Nephron (organoid): ENCODE measurements around the gene RAB3IL1.

Source experiments
- H3K27ac Mint-ChIP-seq, 3 experiments: 2 replicates each; pipeline ENCODE4 v1.8.0; 2020; ENCODE audit warnings: mixed read lengths in 3 of 3, mild to moderate bottlenecking in 2 of 3, moderate library complexity in 1 of 3
- H3K27me3 Mint-ChIP-seq: 2 replicates; pipeline ENCODE4 v1.8.0; 2021; ENCODE audit warnings: low read depth, mild to moderate bottlenecking, moderate library complexity, mixed read lengths
- H3K36me3 Mint-ChIP-seq: 2 replicates; pipeline ENCODE4 v1.8.0; 2020; ENCODE audit warnings: low read depth, mixed read lengths
- H3K4me1 Mint-ChIP-seq: 2 replicates; pipeline ENCODE4 v1.8.0; 2020; ENCODE audit warnings: mixed read lengths
- H3K4me3 Mint-ChIP-seq, 3 experiments: 2 replicates each; pipeline ENCODE4 v1.8.0; 2020; ENCODE audit warnings: mild to moderate bottlenecking in 3 of 3, mixed read lengths in 3 of 3, moderate library complexity in 2 of 3
- H3K9me3 Mint-ChIP-seq: 2 replicates; pipeline ENCODE4 v1.8.0; 2020; ENCODE audit warnings: mixed read lengths
- TF ChIP-seq, protein P1 (sequence below), 3 experiments: fragments of 200-600 bp; sonication (generic); IDR thresholded peaks; one replicate each; pipeline ENCODE4 v1.5.0; 2021; ENCODE audit warnings: antibody characterized with exemption in 3 of 3; ENCODE audit not compliant: unreplicated experiment in 3 of 3

The RAB3IL1 gene

DNA sequence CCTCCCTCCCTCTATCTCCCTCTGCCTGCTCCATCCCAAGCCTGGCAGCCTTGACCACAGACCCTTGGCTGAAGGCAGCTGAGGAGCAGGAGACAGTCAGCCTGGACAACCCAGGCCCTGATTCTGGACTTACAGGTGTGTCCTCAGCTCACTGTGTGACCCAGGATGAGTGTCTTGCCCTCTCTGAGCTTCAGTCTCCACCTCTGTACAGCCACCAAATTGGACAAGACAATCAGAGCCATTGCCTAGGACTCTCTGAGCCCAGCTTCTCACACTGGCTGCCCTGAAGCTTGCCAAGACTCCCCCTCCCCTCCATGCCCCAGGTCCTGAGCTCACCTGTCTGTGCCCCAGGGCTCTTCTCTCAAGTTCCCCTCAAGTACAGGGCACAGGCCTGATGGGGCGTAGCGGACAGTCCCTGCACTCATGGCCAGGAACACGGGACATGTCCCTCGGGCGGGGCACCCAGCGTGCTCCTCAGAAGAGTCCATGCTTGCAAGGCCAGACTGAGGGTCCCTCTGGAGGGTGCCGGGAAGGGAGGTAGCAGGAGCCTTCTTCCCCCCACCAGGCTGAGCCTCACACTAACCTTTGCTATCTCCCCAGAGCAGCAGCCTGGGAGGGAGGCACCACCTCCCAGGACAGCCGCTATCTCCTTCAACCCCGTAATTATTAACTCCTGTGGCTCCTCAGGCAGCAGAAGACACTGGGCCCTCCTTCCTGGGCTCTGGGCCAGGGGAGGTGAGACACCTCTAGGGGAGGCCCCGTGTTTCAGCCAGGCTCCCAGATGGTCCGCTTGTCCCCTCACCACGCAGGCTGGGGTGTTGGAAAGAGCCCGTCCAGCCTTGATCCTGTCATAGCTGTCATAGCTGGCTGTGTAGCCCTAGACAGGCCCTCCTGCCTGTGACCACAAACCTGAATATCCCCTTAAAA lies 2.6 kb upstream of the RAB3IL1 start:
- TF ChIP-seq, protein P1, sequence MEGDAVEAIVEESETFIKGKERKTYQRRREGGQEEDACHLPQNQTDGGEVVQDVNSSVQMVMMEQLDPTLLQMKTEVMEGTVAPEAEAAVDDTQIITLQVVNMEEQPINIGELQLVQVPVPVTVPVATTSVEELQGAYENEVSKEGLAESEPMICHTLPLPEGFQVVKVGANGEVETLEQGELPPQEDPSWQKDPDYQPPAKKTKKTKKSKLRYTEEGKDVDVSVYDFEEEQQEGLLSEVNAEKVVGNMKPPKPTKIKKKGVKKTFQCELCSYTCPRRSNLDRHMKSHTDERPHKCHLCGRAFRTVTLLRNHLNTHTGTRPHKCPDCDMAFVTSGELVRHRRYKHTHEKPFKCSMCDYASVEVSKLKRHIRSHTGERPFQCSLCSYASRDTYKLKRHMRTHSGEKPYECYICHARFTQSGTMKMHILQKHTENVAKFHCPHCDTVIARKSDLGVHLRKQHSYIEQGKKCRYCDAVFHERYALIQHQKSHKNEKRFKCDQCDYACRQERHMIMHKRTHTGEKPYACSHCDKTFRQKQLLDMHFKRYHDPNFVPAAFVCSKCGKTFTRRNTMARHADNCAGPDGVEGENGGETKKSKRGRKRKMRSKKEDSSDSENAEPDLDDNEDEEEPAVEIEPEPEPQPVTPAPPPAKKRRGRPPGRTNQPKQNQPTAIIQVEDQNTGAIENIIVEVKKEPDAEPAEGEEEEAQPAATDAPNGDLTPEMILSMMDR (IDR thresholded peaks at IDR 0.05; ENCODE audit: unreplicated experiment in 3 of 3) = no peak
- Mint-ChIP-seq H3K36me3 (no peaks in the 10 kb centered on the region), H3K9me3 (no peaks in the 10 kb centered on the region), H3K27me3 (peaks cover 11% of the 10 kb centered on the region), H3K4me1 (peaks cover 70% of the 10 kb centered on the region), H3K27ac (peak overlapping the region; percentile 81 to 98 (median 92)), H3K4me3 (peak overlapping the region; percentile 61 to 93 (median 65))

DNA sequence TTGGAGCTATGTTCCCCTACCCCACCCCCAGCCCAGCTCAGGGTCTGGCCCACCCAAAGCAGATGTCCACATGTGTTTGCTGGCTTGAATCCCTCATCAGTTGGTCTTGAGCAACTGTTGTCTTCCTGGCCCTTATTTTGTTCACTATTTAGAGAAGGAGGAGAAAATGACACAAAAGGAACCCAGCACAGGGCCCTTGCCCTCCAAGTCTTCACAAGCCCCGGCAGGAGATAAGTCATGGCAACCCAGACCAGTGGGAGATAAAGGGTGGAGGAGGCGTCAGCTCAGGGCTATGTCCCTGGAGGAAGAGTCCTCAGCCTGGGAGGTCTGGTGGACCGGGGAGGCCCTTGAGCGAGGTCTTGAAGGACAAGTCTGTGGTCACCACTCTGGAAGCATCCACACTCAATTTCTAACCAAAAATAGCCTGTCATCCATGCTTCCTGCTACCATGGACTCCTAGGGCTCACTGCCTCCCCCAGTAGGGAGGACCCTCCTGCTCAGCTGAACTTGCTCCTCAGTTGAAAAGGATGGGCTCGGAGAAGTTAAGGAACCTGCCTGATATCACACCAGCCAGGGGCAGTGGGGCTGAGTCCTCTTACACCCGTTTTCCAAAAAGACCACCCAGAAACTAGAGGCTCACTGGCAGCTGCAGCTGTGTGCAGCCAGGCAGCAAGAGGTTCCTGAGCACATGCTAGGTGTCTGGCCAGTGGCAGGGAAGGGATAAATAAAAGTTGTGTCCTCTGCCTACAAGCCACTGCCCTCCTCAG lies 1.8 kb upstream of the RAB3IL1 start:
- TF ChIP-seq, protein P1 (IDR thresholded peaks at IDR 0.05; ENCODE audit: unreplicated experiment in 3 of 3) = no peak
- no peaks in the 10 kb centered on the region for H3K36me3 Mint-ChIP-seq
- H3K27ac Mint-ChIP-seq = peak overlapping the region; percentile 81 to 98 (median 92)

DNA sequence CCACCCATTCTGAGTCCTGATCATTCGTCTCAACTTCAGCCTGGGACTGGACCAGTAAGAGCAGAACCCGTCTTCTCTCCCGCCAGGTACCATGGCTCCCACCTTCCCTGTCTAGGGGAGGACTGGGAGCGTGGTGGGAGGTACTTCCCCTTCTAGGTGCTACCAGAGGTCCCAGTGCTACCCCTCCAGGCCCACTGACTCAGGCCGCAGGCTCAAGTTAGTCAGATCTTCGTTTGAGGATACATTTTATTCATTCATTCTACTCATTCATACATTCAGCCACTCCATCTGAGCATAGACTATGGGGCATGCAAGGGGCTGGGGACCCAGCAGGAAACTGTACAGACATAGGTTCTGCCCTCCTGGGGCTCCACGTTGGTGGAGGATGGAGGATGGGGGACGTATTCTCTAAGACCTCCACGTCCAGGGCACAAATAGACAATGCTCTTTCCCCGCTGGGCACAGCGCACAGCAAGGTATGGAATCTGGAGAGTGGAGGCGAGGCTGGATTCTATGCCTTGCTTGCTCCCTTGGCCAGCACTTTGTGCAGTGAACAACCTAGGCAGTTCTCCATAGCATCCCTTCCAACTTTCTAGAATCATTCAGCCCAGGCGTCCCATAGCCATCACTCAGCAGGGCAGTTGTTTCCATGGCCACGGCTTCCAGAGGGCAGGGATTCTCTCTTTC lies 1.0 kb upstream of the RAB3IL1 start:
- H3K4me1 Mint-ChIP-seq = peaks cover 66% of the 10 kb centered on the region
- H3K36me3 Mint-ChIP-seq = no peaks in the 10 kb centered on the region
- TF ChIP-seq, protein P1 (IDR thresholded peaks at IDR 0.05; ENCODE audit: unreplicated experiment in 3 of 3) = no peak
- peak overlapping the region; percentile 85 to 93 (median 93) for H3K4me3 Mint-ChIP-seq
- no peaks in the 10 kb centered on the region for H3K9me3 Mint-ChIP-seq
- peaks cover 11% of the 10 kb centered on the region for H3K27me3 Mint-ChIP-seq
- H3K27ac Mint-ChIP-seq = peak overlapping the region; percentile 81 to 98 (median 92)

More for the DNA sequence above, 1.8 kb upstream of the RAB3IL1 start:
- peaks cover 11% of the 10 kb centered on the region for H3K27me3 Mint-ChIP-seq
- H3K4me1 Mint-ChIP-seq = peaks cover 68% of the 10 kb centered on the region
- peak overlapping the region; percentile 85 to 93 (median 93) for H3K4me3 Mint-ChIP-seq
- H3K9me3 Mint-ChIP-seq = no peaks in the 10 kb centered on the region

DNA sequence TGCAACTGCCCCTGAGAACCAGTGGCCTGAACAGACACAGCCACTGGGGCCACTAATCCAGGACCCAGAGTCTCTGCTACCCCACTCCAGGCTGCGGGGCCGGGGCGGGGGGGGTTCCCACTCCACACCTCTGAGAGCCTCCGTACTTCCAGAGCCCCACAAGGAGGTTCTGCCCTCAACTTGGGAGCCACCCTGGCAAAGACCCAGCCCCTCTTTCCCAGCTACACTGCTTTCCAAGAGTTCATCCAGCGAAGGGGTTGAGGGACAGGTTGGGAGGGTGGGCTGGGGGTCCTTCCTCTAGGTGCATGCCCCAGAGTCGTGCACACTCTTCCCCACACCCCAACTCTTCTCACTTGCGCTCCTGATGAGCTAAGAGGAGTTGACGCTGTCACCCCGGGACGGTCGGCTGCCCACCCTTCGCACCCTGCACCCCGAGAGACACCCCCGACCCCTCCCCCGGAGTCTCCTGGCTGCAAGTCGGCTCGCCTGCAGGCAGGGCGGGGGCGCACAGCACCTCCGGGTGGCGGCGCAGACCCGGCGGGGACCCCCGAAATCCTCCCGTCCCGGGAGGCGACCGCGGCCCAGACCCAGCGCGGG lies 531 bp downstream of the RAB3IL1 start:
- H3K27ac Mint-ChIP-seq = peak overlapping the region; percentile 51 to 75 (median 70)
- H3K27me3 Mint-ChIP-seq = peaks cover 11% of the 10 kb centered on the region
- H3K36me3 Mint-ChIP-seq = no peaks in the 10 kb centered on the region
- TF ChIP-seq, protein P1 (IDR thresholded peaks at IDR 0.05; ENCODE audit: unreplicated experiment in 3 of 3) = no peak
- H3K4me3 Mint-ChIP-seq = peak overlapping the region; percentile 82 to 88 (median 87)
- H3K4me1 Mint-ChIP-seq = peaks cover 66% of the 10 kb centered on the region
- no peaks in the 10 kb centered on the region for H3K9me3 Mint-ChIP-seq

DNA sequence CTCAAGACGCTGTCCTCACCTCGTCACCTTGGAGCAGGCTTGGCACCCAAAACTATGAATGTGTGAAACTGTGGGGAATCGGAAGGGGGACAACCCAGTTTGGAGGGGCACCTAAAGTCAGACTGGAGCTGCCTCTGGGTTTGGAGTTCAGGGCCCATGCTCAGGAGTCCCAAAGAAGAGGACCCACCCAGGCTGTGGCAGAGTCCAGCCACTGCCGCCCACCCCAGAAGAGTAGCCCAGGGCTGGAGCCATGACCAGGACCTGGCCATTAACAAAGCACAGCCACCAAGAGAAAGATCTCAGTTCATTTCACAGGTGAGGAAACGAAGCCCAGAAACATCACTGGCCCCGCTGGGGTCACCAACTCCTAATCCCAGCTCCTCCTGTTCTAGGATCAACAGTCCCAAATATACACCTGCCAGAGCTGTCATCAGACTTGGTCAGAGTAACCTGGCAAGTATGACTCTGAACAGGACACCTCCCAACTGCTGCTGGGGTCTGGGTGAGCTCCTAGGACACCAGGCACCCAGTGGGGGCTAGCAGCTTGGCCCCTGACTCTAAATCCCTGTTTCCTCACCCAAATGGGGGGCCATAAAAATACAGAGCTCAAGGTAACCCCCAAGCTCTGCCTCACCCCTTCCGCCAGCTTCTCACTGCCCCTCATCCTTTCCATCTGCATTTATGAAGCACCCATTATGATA lies 2.7 kb downstream of the RAB3IL1 start:
- Mint-ChIP-seq H3K27me3 (peaks cover 11% of the 10 kb centered on the region), H3K4me1 (peaks cover 68% of the 10 kb centered on the region), H3K9me3 (no peaks in the 10 kb centered on the region), H3K4me3 (peak overlapping the region; percentile 82 to 88 (median 87)), H3K36me3 (no peaks in the 10 kb centered on the region), H3K27ac (peak overlapping the region in 2 of 3 experiments; percentile 64 to 94)
- TF ChIP-seq, protein P1 (IDR thresholded peaks at IDR 0.05; ENCODE audit: unreplicated experiment in 3 of 3) = no peak
